Left ventricle myocardium inferior (tissue), 1 donor: Measurements from ENCODE around the gene PTPRN2. TPM values are rescaled to one million over a fixed set of nuclear protein-coding genes. Genes with fewer than 3 reads are reported as not detected.

Experiments used
- DNase-seq: peaks from one replicate; pipeline ENCODE4 v3.0.0-alpha.2; 2020
- H3K27ac ChIP-seq: fragments of 200-600 bp; replicated peaks from 2 replicates; pipeline ENCODE4 v1.8.0; 2021
- H3K27me3 ChIP-seq: fragments of 200-600 bp; 2 replicates; pipeline ENCODE4 v1.8.0; 2021; ENCODE audit warnings: low read depth
- H3K36me3 ChIP-seq: fragments of 200-600 bp; 2 replicates; pipeline ENCODE4 v1.8.0; 2021
- H3K4me1 ChIP-seq: fragments of 200-600 bp; 2 replicates; pipeline ENCODE4 v1.8.0; 2021
- H3K4me3 ChIP-seq: fragments of 200-600 bp; 2 replicates; pipeline ENCODE4 v1.8.0; 2021; ENCODE audit warnings: mild to moderate bottlenecking, moderate library complexity
- H3K9me3 ChIP-seq: fragments of 200-600 bp; replicated peaks from 2 replicates; pipeline ENCODE4 v1.8.0; 2021
- intact Hi-C: fragments of 100-400 bp; cut with micrococcal nuclease; formaldehyde crosslinking; loops from one replicate; pipeline ENCODE4 v1.11.0; 2022
- total RNA-seq: library from RNA; stranded (reverse); fragmentation: NEBNext Ultra II Directional; extraction: Animal tissue kit (Norgen Biotek cat#: 25700); gene quantifications from one replicate; pipeline ENCODE4 v1.2.1, GENCODE V29; 2021
- TF ChIP-seq, protein P1 (sequence below): fragments of 200-600 bp; IDR thresholded peaks from 2 replicates; pipeline ENCODE4 v1.8.0; 2021; ENCODE audit warnings: antibody characterized with exemption, mild to moderate bottlenecking, borderline replicate concordance
- donor health status: DM: no; HTN: yes; CAD: no; lungs with severe emphysema.

Gene PTPRN2
- total RNA-seq, 1 donor from 2014 or later = 1.3 TPM

- Histone ChIP-seq H3K4me1 (no peaks in the 10 kb centered on the region), H3K4me3 (no peak overlapping the region), H3K9me3 (peaks cover 4% of the 10 kb centered on the region), H3K27ac (no peak overlapping the region), H3K27me3 (peaks cover 51% of the 10 kb centered on the region), H3K36me3 (no peaks in the 10 kb centered on the region)
- TF ChIP-seq, protein P1, sequence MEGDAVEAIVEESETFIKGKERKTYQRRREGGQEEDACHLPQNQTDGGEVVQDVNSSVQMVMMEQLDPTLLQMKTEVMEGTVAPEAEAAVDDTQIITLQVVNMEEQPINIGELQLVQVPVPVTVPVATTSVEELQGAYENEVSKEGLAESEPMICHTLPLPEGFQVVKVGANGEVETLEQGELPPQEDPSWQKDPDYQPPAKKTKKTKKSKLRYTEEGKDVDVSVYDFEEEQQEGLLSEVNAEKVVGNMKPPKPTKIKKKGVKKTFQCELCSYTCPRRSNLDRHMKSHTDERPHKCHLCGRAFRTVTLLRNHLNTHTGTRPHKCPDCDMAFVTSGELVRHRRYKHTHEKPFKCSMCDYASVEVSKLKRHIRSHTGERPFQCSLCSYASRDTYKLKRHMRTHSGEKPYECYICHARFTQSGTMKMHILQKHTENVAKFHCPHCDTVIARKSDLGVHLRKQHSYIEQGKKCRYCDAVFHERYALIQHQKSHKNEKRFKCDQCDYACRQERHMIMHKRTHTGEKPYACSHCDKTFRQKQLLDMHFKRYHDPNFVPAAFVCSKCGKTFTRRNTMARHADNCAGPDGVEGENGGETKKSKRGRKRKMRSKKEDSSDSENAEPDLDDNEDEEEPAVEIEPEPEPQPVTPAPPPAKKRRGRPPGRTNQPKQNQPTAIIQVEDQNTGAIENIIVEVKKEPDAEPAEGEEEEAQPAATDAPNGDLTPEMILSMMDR = no peak
- intact Hi-C loops = no loop called here
- no peak for DNase-seq
These were observed 554.4 kb downstream of the PTPRN2 start for GRCh38 chr7:158033196-158033595.

- intact Hi-C loops = no loop called here
- no peak overlapping the region for H3K27ac ChIP-seq
- DNase-seq = no peak
These were observed 555.0 kb downstream of the PTPRN2 start for GRCh38 chr7:158032561-158033115.

GRCh38 chr7:158031867-158032308, 555.7 kb downstream of the PTPRN2 start:
- no peak for DNase-seq
- Histone ChIP-seq H3K4me1 (no peaks in the 10 kb centered on the region), H3K9me3 (no peaks in the 10 kb centered on the region), H3K4me3 (no peak overlapping the region), H3K27ac (no peak overlapping the region), H3K36me3 (no peaks in the 10 kb centered on the region), H3K27me3 (peaks cover 54% of the 10 kb centered on the region)
- intact Hi-C loops = no loop called here
- TF ChIP-seq, protein P1 = no peak

More at GRCh38 chr7:158032561-158033115, 555.0 kb downstream of the PTPRN2 start:
- no peaks in the 10 kb centered on the region for H3K36me3 ChIP-seq
- peaks cover under 1% of the 10 kb centered on the region for H3K9me3 ChIP-seq
- no peaks in the 10 kb centered on the region for H3K4me1 ChIP-seq
- TF ChIP-seq, protein P1 = no peak
- H3K27me3 ChIP-seq = peaks cover 53% of the 10 kb centered on the region
- no peak overlapping the region for H3K4me3 ChIP-seq

- TF ChIP-seq, protein P1 = no peak
- no peaks in the 10 kb centered on the region for H3K36me3 ChIP-seq
- DNase-seq = no peak
- no peaks in the 10 kb centered on the region for H3K4me1 ChIP-seq
- intact Hi-C loops = no loop called here
- H3K27me3 ChIP-seq = peaks cover 57% of the 10 kb centered on the region
- H3K9me3 ChIP-seq = no peaks in the 10 kb centered on the region
- no peak overlapping the region for H3K4me3 ChIP-seq
- no peak overlapping the region for H3K27ac ChIP-seq
These were observed 557.1 kb downstream of the PTPRN2 start for GRCh38 chr7:158030566-158030965.

GRCh38 chr7:158030071-158030470, 557.6 kb downstream of the PTPRN2 start:
- intact Hi-C loops = no loop called here
- DNase-seq = no peak

More at GRCh38 chr7:158030071-158030470, 557.6 kb downstream of the PTPRN2 start:
- Histone ChIP-seq H3K36me3 (no peaks in the 10 kb centered on the region), H3K27ac (no peak overlapping the region), H3K9me3 (no peaks in the 10 kb centered on the region), H3K4me1 (no peaks in the 10 kb centered on the region), H3K27me3 (peaks cover 57% of the 10 kb centered on the region), H3K4me3 (no peak overlapping the region)
- TF ChIP-seq, protein P1 = no peak
